ENCODE results near the gene LCN6. TPM values are rescaled to one million over a fixed set of nuclear protein-coding genes. Genes with fewer than 3 reads are reported as not detected.

The LCN6 gene
- total RNA-seq, 2 experiments from 2014 or later, result not detected

- DNase-seq (no peak), ATAC-seq (ENCODE audit: poor library complexity) (no peak)
- POLR2A ChIA-PET, result no interaction called here
- CTCF ChIA-PET, result no interaction called here
- Histone ChIP-seq H3K9me3 (ENCODE audit: control insufficient read depth in 1 of 2, insufficient read depth in 1 of 2, low read length in 2 of 2) (peaks cover 0 to 3% of the 10 kb centered on the region in 2 experiments), H3K36me3 (ENCODE audit: insufficient read depth, low read length) (no peaks in the 10 kb centered on the region), H3K4me1 (ENCODE audit: insufficient read depth, low read length) (peaks cover 11% of the 10 kb centered on the region), H3K4me3 (ENCODE audit: low read length) (no peak overlapping the region), H3K27me3 (ENCODE audit: control insufficient read depth in 1 of 2, insufficient read depth in 2 of 2, low read length in 2 of 2) (peaks cover 8 to 16% of the 10 kb centered on the region in 2 experiments), H3K27ac (ENCODE audit: low read depth in 1 of 2, low read length in 2 of 2) (no peak overlapping the region)
- Mint-ChIP-seq H3K27me3 (peaks cover 28% of the 10 kb centered on the region), H3K9me3 (no peaks in the 10 kb centered on the region), H3K4me1 (ENCODE audit: low read depth) (peaks cover 9% of the 10 kb centered on the region), H3K27ac (no peak overlapping the region), H3K4me3 (no peak overlapping the region), H3K36me3 (ENCODE audit: low read depth) (no peaks in the 10 kb centered on the region)
- intact Hi-C loops (cut with DNase I, micrococcal nuclease), result no loop called here
- no peak for TF ChIP-seq CTCF (IDR thresholded peaks at IDR 0.05)
Observed at GRCh38 chr9:136765041-136765440, 16.7 kb upstream of the LCN6 start.

GRCh38 chr9:136764301-136764891 is 16.1 kb upstream of the LCN6 start, which contains the start of gene LCN15:
TSS of gene LCN15 (minus strand) at chr9:136764518. CDS start at chr9:136764488, 30 bp downstream.
- H3K36me3 Mint-ChIP-seq (ENCODE audit: low read depth), result no peaks in the 10 kb centered on the region
- H3K9me3 Mint-ChIP-seq, result no peaks in the 10 kb centered on the region
- Histone ChIP-seq H3K36me3 (ENCODE audit: insufficient read depth, low read length) (no peaks in the 10 kb centered on the region), H3K27me3 (ENCODE audit: control insufficient read depth in 1 of 2, insufficient read depth in 2 of 2, low read length in 2 of 2) (peaks cover 8 to 16% of the 10 kb centered on the region in 2 experiments), H3K4me3 (ENCODE audit: low read length) (no peak within 1 kb of the TSS), H3K4me1 (ENCODE audit: insufficient read depth, low read length) (peaks cover 8% of the 10 kb centered on the region), H3K27ac (ENCODE audit: low read depth in 1 of 2, low read length in 2 of 2) (no peak within 1 kb of the TSS), H3K9me3 (ENCODE audit: control insufficient read depth in 1 of 2, insufficient read depth in 1 of 2, low read length in 2 of 2) (peaks cover 0 to 3% of the 10 kb centered on the region in 2 experiments)
- ChIA-PET CTCF (no interaction called here), POLR2A (no interaction called here)
- peaks cover 9% of the 10 kb centered on the region for H3K4me1 Mint-ChIP-seq (ENCODE audit: low read depth)
- H3K4me3 Mint-ChIP-seq, result no peak within 1 kb of the TSS
- ATAC-seq (ENCODE audit: poor library complexity) (no peak), DNase-seq (peak in 1 of 14 experiments; percentile 19)
- no peak within 1 kb of the TSS for H3K27ac Mint-ChIP-seq
- intact Hi-C loops (cut with DNase I, micrococcal nuclease), result no loop called here
- no peak for TF ChIP-seq CTCF (IDR thresholded peaks at IDR 0.05)
- H3K27me3 Mint-ChIP-seq, result peaks cover 33% of the 10 kb centered on the region

- no peaks in the 10 kb centered on the region for H3K36me3 ChIP-seq (ENCODE audit: insufficient read depth, low read length)
- peaks cover 9% of the 10 kb centered on the region for H3K4me1 Mint-ChIP-seq (ENCODE audit: low read depth)
- no peak overlapping the region for H3K4me3 ChIP-seq (ENCODE audit: low read length)
- DNase-seq (no peak), ATAC-seq (ENCODE audit: poor library complexity) (no peak)
- peaks cover 8 to 16% of the 10 kb centered on the region in 2 experiments for H3K27me3 ChIP-seq (ENCODE audit: control insufficient read depth in 1 of 2, insufficient read depth in 2 of 2, low read length in 2 of 2)
- CTCF ChIA-PET, result no interaction called here
- POLR2A ChIA-PET, result no interaction called here
- H3K27me3 Mint-ChIP-seq, result peaks cover 33% of the 10 kb centered on the region
- H3K4me1 ChIP-seq (ENCODE audit: insufficient read depth, low read length), result peaks cover 8% of the 10 kb centered on the region
- no peaks in the 10 kb centered on the region for H3K9me3 Mint-ChIP-seq
- no peak for TF ChIP-seq CTCF (IDR thresholded peaks at IDR 0.05)
- no peak overlapping the region for H3K4me3 Mint-ChIP-seq
- no peaks in the 10 kb centered on the region for H3K36me3 Mint-ChIP-seq (ENCODE audit: low read depth)
- H3K27ac Mint-ChIP-seq, result no peak overlapping the region
- intact Hi-C loops (cut with DNase I, micrococcal nuclease), result no loop called here
- no peak overlapping the region for H3K27ac ChIP-seq (ENCODE audit: low read depth in 1 of 2, low read length in 2 of 2)
- peaks cover 0 to 3% of the 10 kb centered on the region in 2 experiments for H3K9me3 ChIP-seq (ENCODE audit: control insufficient read depth in 1 of 2, insufficient read depth in 1 of 2, low read length in 2 of 2)
Observed at GRCh38 chr9:136763649-136764035, 15.3 kb upstream of the LCN6 start.
